RWPE1 (cell line): ENCODE results near the gene MAP4.
A peak's percentile ranks its signal among the peaks of the same experiment; 100 is the strongest.
"Not testable (repeated sequence)": the region's sequence is repeated elsewhere in the genome, so short reads cannot be mapped to it uniquely, and the experiment has no call there.

Experiments used
- CTCF ChIA-PET: fragments of 350-600 bp; sonication (Branson Sonifier 250); formaldehyde crosslinking; extraction: SDS; loops from one replicate; lab custom pipeline; 2021; lab: Yijun Ruan, JAX
- POLR2A ChIA-PET: fragments of 400-600 bp; formaldehyde crosslinking; extraction: SDS; loops from one replicate; lab custom pipeline; 2020; ENCODE audit warnings: antibody characterized with exemption; ENCODE audit not compliant: low non-redundant PET; lab: Yijun Ruan, JAX
- DNase-seq: peaks from one replicate; pipeline ENCODE4 v3.0.0; 2012; ENCODE audit warnings: low spot score
- H3K27ac ChIP-seq: fragments of 450-650 bp; 2 replicates; pipeline ENCODE4 v1.5.1; 2017
- TF ChIP-seq, protein P1 (sequence below): fragments of 450-650 bp; conservative IDR thresholded peaks from 2 replicates; pipeline ENCODE4 v1.5.1; 2017; ENCODE audit warnings: low read depth, mild to moderate bottlenecking

MAP4 gene

DNA sequence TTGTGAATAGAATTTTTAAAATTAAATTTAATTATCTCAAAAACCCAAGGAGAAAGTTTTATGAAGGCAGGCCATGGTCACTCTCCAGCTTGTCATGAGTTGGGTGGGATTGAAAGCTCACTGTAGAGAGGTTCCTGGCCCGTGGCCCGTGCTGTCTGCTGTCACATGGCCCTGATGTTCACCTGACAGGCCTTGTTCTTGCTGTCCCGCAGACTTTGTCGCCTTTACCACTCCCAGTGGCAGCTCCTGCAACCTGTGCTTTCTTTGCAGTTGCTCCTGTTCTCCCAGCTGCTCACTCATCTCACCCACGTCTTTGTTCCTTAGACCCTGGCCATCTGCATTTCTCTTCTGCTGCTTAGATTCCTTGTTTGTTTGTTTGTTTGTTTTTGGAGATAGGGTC lies 177.7 kb downstream of the MAP4 start:
- ChIA-PET CTCF (interaction anchor here (1.9 kb wide), 1 partner anchor 13 kb away, joined by 4 read pairs; no protein-coding TSS in a partner anchor), POLR2A (no interaction called here)
- TF ChIP-seq, protein P1, sequence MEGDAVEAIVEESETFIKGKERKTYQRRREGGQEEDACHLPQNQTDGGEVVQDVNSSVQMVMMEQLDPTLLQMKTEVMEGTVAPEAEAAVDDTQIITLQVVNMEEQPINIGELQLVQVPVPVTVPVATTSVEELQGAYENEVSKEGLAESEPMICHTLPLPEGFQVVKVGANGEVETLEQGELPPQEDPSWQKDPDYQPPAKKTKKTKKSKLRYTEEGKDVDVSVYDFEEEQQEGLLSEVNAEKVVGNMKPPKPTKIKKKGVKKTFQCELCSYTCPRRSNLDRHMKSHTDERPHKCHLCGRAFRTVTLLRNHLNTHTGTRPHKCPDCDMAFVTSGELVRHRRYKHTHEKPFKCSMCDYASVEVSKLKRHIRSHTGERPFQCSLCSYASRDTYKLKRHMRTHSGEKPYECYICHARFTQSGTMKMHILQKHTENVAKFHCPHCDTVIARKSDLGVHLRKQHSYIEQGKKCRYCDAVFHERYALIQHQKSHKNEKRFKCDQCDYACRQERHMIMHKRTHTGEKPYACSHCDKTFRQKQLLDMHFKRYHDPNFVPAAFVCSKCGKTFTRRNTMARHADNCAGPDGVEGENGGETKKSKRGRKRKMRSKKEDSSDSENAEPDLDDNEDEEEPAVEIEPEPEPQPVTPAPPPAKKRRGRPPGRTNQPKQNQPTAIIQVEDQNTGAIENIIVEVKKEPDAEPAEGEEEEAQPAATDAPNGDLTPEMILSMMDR: no peak

DNA sequence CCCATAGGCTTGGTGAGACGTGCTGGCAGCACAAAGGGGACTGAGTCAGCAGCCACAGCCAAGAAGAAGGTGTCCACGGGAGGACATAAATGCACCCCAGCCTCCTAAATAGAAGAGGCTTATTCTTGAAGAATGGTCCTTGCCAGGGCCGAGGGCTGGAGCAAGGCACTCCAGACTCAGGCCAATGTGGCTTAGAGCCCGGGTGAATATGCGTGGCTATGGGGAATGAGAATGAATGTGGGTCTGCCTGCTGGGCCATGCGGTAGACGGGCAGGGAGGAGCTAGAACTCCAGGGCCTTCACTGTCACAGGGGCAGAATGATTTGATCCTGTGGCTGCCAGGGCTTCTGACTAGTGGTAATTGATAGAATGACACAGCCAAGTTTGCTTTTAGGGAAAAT lies 179.2 kb downstream of the MAP4 start:
- DNase-seq: no peak
- H3K27ac ChIP-seq: 0 out of 2 replicates have a peak overlapping the region, but pooled peaks have one; percentile 11
- ChIA-PET POLR2A (interaction anchor here (0.7 kb wide), 1 partner anchor 40 kb away, joined by 3 read pairs; no protein-coding TSS in a partner anchor), CTCF (interaction anchor here (0.6 to 2.1 kb wide), 4 partner anchors 12 to 1633 kb away, joined by 3 to 7 read pairs (median 4); partner anchors contain the start of gene DAG1)
- TF ChIP-seq, protein P1: no peak

More for the DNA sequence above, 177.7 kb downstream of the MAP4 start:
- DNase-seq: no peak
- no peak overlapping the region for H3K27ac ChIP-seq

DNA sequence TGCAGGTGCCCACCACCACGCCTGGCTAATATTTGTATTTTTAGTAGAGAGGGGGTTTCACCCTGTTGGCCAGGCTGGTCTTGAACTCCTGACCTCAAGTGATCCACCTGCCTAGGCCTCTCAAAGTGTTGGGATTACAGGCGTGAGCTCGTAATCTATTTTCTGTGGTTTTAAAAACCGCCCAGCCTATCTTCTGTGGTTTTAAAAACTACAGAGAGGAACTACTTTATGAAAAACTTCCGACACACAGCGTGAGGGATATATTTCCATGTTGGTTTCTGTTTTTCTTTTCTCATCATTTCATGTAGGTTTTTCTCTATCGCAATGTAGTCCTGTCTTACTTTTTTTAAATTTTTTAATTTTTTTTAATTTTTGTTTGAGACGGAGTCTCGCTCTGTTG lies 186.7 kb downstream of the MAP4 start:
- CTCF ChIA-PET, H3K27ac ChIP-seq, POLR2A ChIA-PET, DNase-seq: not testable (repeated sequence)

DNA sequence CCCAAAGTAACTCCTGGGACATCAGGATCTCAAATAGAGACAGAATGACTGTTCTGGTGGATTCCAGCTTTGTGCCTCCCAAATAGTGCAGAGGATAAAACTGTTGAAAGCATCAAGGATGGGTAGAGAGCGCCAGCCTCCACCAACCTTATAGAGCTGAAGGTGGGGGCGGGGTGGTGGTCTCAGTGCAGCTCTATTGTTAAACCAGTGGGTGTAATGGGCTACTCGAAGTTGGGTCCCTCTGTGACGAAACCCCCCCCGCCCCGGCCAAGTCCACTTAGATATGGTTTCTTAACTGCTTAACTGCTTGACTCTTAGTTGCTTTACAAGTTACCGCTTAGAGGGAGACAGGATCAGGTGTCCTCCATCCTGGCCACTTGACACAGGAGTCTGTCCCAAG lies 190.6 kb downstream of the MAP4 start:
- TF ChIP-seq, protein P1: no peak
- DNase-seq: no peak
- peak overlapping the region; percentile 76 for H3K27ac ChIP-seq
- ChIA-PET CTCF (interaction anchor here (0.5 to 1.7 kb wide), 8 partner anchors 12 to 682 kb away, joined by 3 to 7 read pairs (median 4); no protein-coding TSS in a partner anchor), POLR2A (interaction anchor here (0.5 to 0.6 kb wide), 3 partner anchors 37 to 785 kb away, joined by 3 to 5 read pairs (median 4); no protein-coding TSS in a partner anchor)

DNA sequence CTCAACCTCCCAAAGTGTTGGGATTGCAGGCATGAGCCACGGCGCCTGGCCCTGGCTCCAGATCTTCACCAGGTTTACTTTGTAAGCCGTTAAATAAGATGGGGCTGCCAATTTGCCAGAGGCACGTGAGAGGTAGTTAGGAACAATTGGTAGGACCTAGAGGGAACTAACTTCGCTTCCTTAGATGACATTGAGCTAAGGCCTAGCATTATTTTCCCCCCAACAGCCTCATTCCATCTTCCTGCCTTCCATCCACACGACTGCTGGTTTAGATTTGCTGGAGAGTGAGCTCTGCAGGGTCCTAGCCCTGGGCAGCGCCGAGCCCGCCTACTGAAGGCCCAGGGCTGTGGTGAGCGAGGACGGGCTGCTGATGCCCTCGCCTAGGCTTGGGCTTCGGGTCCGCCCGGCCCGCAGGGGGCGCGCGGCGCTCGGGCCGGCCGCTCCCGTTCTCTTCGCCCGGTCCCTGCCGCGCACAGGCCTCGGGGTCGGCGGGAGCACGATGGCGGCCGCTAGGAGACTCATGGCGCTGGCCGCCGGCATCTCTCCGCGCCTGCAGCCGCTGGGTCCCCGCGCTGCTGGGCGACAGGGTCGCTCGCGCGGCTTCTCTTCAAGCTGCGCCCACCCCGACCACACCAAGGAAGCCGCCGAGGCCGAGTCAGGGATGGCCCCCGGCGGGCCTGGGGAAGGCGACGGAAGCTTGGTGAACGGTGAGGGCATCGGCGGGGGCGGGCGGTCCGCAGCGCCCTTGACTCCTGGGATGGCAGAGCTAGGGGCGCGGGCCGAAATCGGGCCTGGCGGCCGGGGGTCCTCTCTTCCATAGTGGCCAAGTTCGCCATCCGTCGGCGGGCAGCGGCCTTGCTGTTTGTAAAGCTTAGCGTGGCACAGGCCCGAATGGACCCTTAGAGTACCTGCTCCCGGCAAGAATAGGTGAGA lies 191.4 kb downstream of the MAP4 start:
- ChIA-PET POLR2A (interaction anchor here (0.5 to 1.2 kb wide), 3 partner anchors 10 to 786 kb away, joined by 3 to 5 read pairs (median 4); no protein-coding TSS in a partner anchor), CTCF (interaction anchor here (0.5 to 1.7 kb wide), 10 partner anchors 8 to 683 kb away, joined by 3 to 6 read pairs (median 3); no protein-coding TSS in a partner anchor)
- TF ChIP-seq, protein P1: peak; percentile 95

DNA sequence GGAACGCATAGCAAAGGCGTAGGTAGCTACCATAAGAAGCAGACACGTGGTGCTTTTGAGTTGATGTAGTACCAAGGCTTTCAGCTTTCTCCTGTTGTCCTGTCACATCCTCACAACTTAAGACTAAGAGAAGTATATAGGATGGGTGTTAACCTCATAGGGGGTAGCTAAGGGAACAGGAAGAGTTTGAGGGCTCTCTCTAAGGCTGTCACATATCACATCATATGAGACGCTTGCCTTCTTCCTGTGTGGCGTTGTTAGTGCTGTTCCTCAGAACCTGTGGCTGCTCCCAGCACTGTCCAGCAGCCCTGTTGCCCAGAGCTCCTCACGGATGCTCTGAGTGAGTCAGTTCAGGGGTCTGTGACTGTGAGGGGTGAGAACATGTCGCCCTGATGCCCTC lies 198.6 kb downstream of the MAP4 start:
- ChIA-PET CTCF (no interaction called here), POLR2A (no interaction called here)
- H3K27ac ChIP-seq: no peak overlapping the region
- DNase-seq: no peak
- TF ChIP-seq, protein P1: no peak

More for the DNA sequence above, 191.4 kb downstream of the MAP4 start:
- DNase-seq: peak; percentile 89
- peak overlapping the region; percentile 76 for H3K27ac ChIP-seq
